A549 (cell line): Measurements from ENCODE around the gene NACC2. TPM values are rescaled to one million over a fixed set of nuclear protein-coding genes. Genes with fewer than 3 reads are reported as not detected.

Experiments used
- ATAC-seq, 2 experiments: fragments of 200-7000 bp in 1 of 2; fragments of >200 bp in 1 of 2; cut with Nextera tagmentation in 1 of 2; cut with Tn5 transposase in 1 of 2; 3 replicates each; pipeline versions ENCODE4 v1.8.0 to v1.9.1; 2018 to 2020; ENCODE audit warnings: mild to moderate bottlenecking in 1 of 2, moderate library complexity in 1 of 2
- CTCF ChIA-PET: fragments of 300-600 bp; sonication (Branson Sonifier 250); formaldehyde crosslinking; extraction: SDS; loops from one replicate; lab custom pipeline; 2021; ENCODE audit warnings: antibody characterized with exemption, inconsistent platforms; lab: Yijun Ruan, JAX
- POLR2A ChIA-PET: fragments of 350-600 bp; formaldehyde crosslinking; extraction: SDS; loops from one replicate; lab custom pipeline; 2021; ENCODE audit warnings: antibody characterized with exemption, inconsistent platforms; lab: Yijun Ruan, JAX
- DNase-seq, 2 experiments: peaks; one replicate each; pipeline versions ENCODE4 v3.0.0 to v3.0.0-alpha.2; 2011 to 2016; ENCODE audit warnings: low read depth in 1 of 2, low spot score in 1 of 2
- FAIRE-seq: peaks from 2 replicates; lab custom pipeline; 2011; peaks lifted over from hg19 to GRCh38; lab: Jason Lieb, UNC
- H3K27ac ChIP-seq, 2 experiments: fragments of >200 bp; sonication (Bioruptor Twin); formaldehyde crosslinking; 3 replicates each; pipeline ENCODE4 v1.5.1; 2016 to 2017
- H3K4me1 ChIP-seq: fragments of >200 bp; sonication (Bioruptor Twin); formaldehyde crosslinking; 3 replicates; pipeline ENCODE4 v1.6.1; 2016
- H3K4me2 ChIP-seq: fragments of >200 bp; sonication (Bioruptor Twin); formaldehyde crosslinking; 3 replicates; pipeline ENCODE4 v1.6.1; 2016
- H3K4me3 ChIP-seq: fragments of >200 bp; sonication (Bioruptor Twin); formaldehyde crosslinking; 3 replicates; pipeline ENCODE4 v1.5.1; 2016
- H3K9me3 ChIP-seq: fragments of >200 bp; sonication (Bioruptor Twin); formaldehyde crosslinking; 3 replicates; pipeline ENCODE4 v1.6.1; 2016
- BHLHE40 ChIP-seq: IDR thresholded peaks from 2 replicates; pipeline ENCODE4 v1.6.1; 2012; ENCODE audit warnings: low read depth, low read length, inconsistent platforms
- CBX8 ChIP-seq: fragments of 200-600 bp; sonication (generic); IDR thresholded peaks from 2 replicates; pipeline ENCODE4 v1.6.1; 2016
- CEBPB ChIP-seq, 2 experiments: fragments of >200 bp in 1 of 2; sonication (Bioruptor Twin) in 1 of 2; formaldehyde crosslinking in 1 of 2; IDR thresholded peaks; 2 replicates each; pipeline ENCODE4 v1.6.1; 2012 to 2016
- CHD2 ChIP-seq: fragments of 150-350 bp; IDR thresholded peaks from 2 replicates; pipeline ENCODE4 v1.6.1; 2014; ENCODE audit warnings: low read length; ENCODE audit not compliant: partially characterized antibody
- CHD4 ChIP-seq: fragments of 200-600 bp; sonication (generic); IDR thresholded peaks from 2 replicates; pipeline ENCODE4 v1.6.1; 2016; ENCODE audit warnings: antibody characterized with exemption, mild to moderate bottlenecking, borderline replicate concordance
- E2F6 ChIP-seq: IDR thresholded peaks from 2 replicates; pipeline ENCODE4 v1.6.1; 2012; ENCODE audit warnings: low read depth, borderline replicate concordance
- FOSB ChIP-seq: fragments of 250-450 bp; sonication (Bioruptor Pico); IDR thresholded peaks from 2 replicates; pipeline ENCODE4 v1.5.0; 2020; ENCODE audit warnings: mild to moderate bottlenecking, moderate library complexity
- FOXS1 ChIP-seq: fragments of 250-450 bp; sonication (Bioruptor Pico); IDR thresholded peaks from 2 replicates; pipeline ENCODE4 v1.5.0; 2020; ENCODE audit warnings: mild to moderate bottlenecking, moderate library complexity
- HES2 ChIP-seq: fragments of >200 bp; sonication (Bioruptor Twin); formaldehyde crosslinking; IDR thresholded peaks from 2 replicates; pipeline ENCODE4 v1.6.1; 2016
- HMGXB4 ChIP-seq: fragments of 250-450 bp; sonication (Bioruptor Pico); IDR thresholded peaks from 2 replicates; pipeline ENCODE4 v1.5.0; 2021; ENCODE audit warnings: mild to moderate bottlenecking, moderate library complexity, borderline replicate concordance
- HOXB5 ChIP-seq: fragments of 250-450 bp; sonication (Bioruptor Pico); IDR thresholded peaks from 2 replicates; pipeline ENCODE4 v1.5.0; 2020; ENCODE audit warnings: mild to moderate bottlenecking, moderate library complexity
- KDM1A ChIP-seq: fragments of 200-600 bp; sonication (generic); IDR thresholded peaks from 2 replicates; pipeline ENCODE4 v1.6.1; 2016; ENCODE audit warnings: low read depth, mild to moderate bottlenecking
- MAFK ChIP-seq: fragments of 450-650 bp; IDR thresholded peaks from 2 replicates; pipeline ENCODE4 v1.6.1; 2014; ENCODE audit not compliant: partially characterized antibody
- MAX ChIP-seq: IDR thresholded peaks from 2 replicates; pipeline ENCODE4 v1.6.1; 2012
- MYC ChIP-seq: IDR thresholded peaks from 2 replicates; pipeline ENCODE4 v1.6.1; 2012; ENCODE audit warnings: mild to moderate bottlenecking, inconsistent platforms, low read length, improper control_type of control experiment, borderline replicate concordance
- POLR2A ChIP-seq: IDR thresholded peaks from 2 replicates; pipeline ENCODE4 v1.6.1; 2012; ENCODE audit warnings: mild to moderate bottlenecking, low read length
- RARB ChIP-seq: fragments of 250-450 bp; sonication (Bioruptor Pico); IDR thresholded peaks from 2 replicates; pipeline ENCODE4 v1.8.0; 2021; ENCODE audit warnings: mild to moderate bottlenecking, moderate library complexity
- RCOR1 ChIP-seq: fragments of 150-350 bp; IDR thresholded peaks from 2 replicates; pipeline ENCODE4 v1.6.1; 2014; ENCODE audit warnings: antibody characterized with exemption, low read length, low read depth
- RFX5 ChIP-seq: fragments of 450-650 bp; IDR thresholded peaks from 2 replicates; pipeline ENCODE4 v1.7.1; 2014; ENCODE audit warnings: antibody characterized with exemption, mild to moderate bottlenecking, moderate library complexity
- RNF2 ChIP-seq: fragments of 200-600 bp; sonication (generic); IDR thresholded peaks from 2 replicates; pipeline ENCODE4 v1.6.1; 2016; ENCODE audit warnings: low read depth, mild to moderate bottlenecking, antibody characterized with exemption, moderate library complexity, borderline replicate concordance
- SMC3 ChIP-seq: fragments of >200 bp; sonication (Bioruptor Twin); formaldehyde crosslinking; IDR thresholded peaks from 3 replicates; pipeline ENCODE4 v1.6.1; 2018; ENCODE audit warnings: inconsistent platforms
- SREBF2 ChIP-seq: fragments of 450-650 bp; IDR thresholded peaks from 2 replicates; pipeline ENCODE4 v1.6.1; 2014; ENCODE audit warnings: mild to moderate bottlenecking, moderate library complexity
- TP53 ChIP-seq: fragments of 250-450 bp; sonication (Bioruptor Pico); IDR thresholded peaks from 2 replicates; pipeline ENCODE4 v1.5.0; 2021; ENCODE audit warnings: mild to moderate bottlenecking, moderate library complexity
- USF2 ChIP-seq: fragments of 450-650 bp; IDR thresholded peaks from 2 replicates; pipeline ENCODE4 v1.6.1; 2014; ENCODE audit warnings: antibody characterized with exemption
- ZC3H11A ChIP-seq: fragments of 450-650 bp; IDR thresholded peaks from 2 replicates; pipeline ENCODE4 v1.6.1; 2014; ENCODE audit warnings: antibody characterized with exemption, mild to moderate bottlenecking
- ZSCAN20 ChIP-seq: fragments of 250-450 bp; sonication (Bioruptor Pico); IDR thresholded peaks from 2 replicates; pipeline ENCODE4 v1.8.0; 2022; ENCODE audit warnings: mild to moderate bottlenecking, moderate library complexity
- WGBS: methylation state at CpG from one replicate; pipeline ENCODE4 v1.1.6; 2017; ENCODE audit errors: missing lambda C conversion rate; 5-methylcytosine and 5-hydroxymethylcytosine counted together
- polyA plus RNA-seq, 4 experiments: library from polyadenylated mRNA; depleted of rRNA in 3 of 4; stranded (reverse); fragments of >200 nt; fragmentation: RNase III in 1 of 4; extraction: RNeasy Plus Mini Kit Qiagen cat#74134 plus additional on column Dnase treatment in 1 of 4; gene quantifications; 2 replicates in 3 of 4; 3 replicates in 1 of 4; pipeline ENCODE4 v1.2.3, GENCODE V29; 2011 to 2017

Gene NACC2
- polyA plus RNA-seq, 2 of the 4 experiments (the other 2 are of a cell fraction), result 16.1 to 28.4 TPM

- Histone ChIP-seq H3K9me3 (no peaks in the 10 kb centered on the region), H3K4me2 (no peak overlapping the region), H3K27ac (no peak overlapping the region), H3K4me3 (no peak overlapping the region), H3K4me1 (peaks cover 8% of the 10 kb centered on the region; the same call in 2 of the 3 replicates)
- 54% methylated on average over 17 of the region's 17 CpGs for WGBS
- POLR2A ChIA-PET, result no interaction called here
- TF ChIP-seq KDM1A (no peak), MAFK (no peak), MAX (no peak), TP53 (CRISPR knock-in tag) (no peak), HES2 (no peak), ZSCAN20 (CRISPR knock-in tag) (no peak), RARB (CRISPR knock-in tag) (no peak), E2F6 (no peak), SREBF2 (no peak), FOXS1 (CRISPR knock-in tag) (no peak)
- FAIRE-seq (no peak), ATAC-seq (no peak), DNase-seq (no peak)
- CTCF ChIA-PET, result interaction anchor here (0.8 to 1.9 kb wide), 3 partner anchors 10 to 189 kb away, joined by 3 to 7 read pairs (median 3); no protein-coding TSS in a partner anchor
Measured at GRCh38 chr9:136129176-136129575, 34.1 kb upstream of the NACC2 start.

- DNase-seq (no peak), FAIRE-seq (no peak), ATAC-seq (no peak)
- Histone ChIP-seq H3K9me3 (no peaks in the 10 kb centered on the region), H3K27ac (no peak overlapping the region), H3K4me1 (peaks cover 3% of the 10 kb centered on the region; the same call in 2 of the 3 replicates), H3K4me2 (no peak overlapping the region), H3K4me3 (no peak overlapping the region)
- ChIA-PET CTCF (interaction anchor here (0.8 to 1.9 kb wide), 3 partner anchors 10 to 188 kb away, joined by 3 to 7 read pairs (median 3); no protein-coding TSS in a partner anchor), POLR2A (no interaction called here)
- no peak for TF ChIP-seq RNF2
- WGBS, result 74% methylated on average over 11 of the region's 17 CpGs
Measured at GRCh38 chr9:136128436-136128835, 33.3 kb upstream of the NACC2 start.

- CTCF ChIA-PET, result interaction anchor here (1.6 to 2.9 kb wide), 3 partner anchors 11 to 160 kb away, joined by 5 to 16 read pairs (median 7); no protein-coding TSS in a partner anchor
Measured at GRCh38 chr9:136127313-136127712, 32.2 kb upstream of the NACC2 start.

More at GRCh38 chr9:136127313-136127712, 32.2 kb upstream of the NACC2 start:
- 83% methylated on average over 14 of the region's 18 CpGs for WGBS
- no peak overlapping the region for H3K4me2 ChIP-seq
- H3K27ac ChIP-seq, result no peak overlapping the region
- DNase-seq (no peak), ATAC-seq (no peak), FAIRE-seq (no peak)
- no peak overlapping the region for H3K4me3 ChIP-seq
- no peaks in the 10 kb centered on the region for H3K9me3 ChIP-seq
- POLR2A ChIA-PET, result no interaction called here
- TF ChIP-seq RFX5 (no peak), HOXB5 (CRISPR knock-in tag) (no peak), KDM1A (no peak), CHD2 (no peak), FOXS1 (CRISPR knock-in tag) (no peak), E2F6 (no peak), POLR2A (no peak), ZC3H11A (no peak), CHD4 (no peak), CBX8 (no peak), CEBPB (IDR thresholded peaks at IDR 0.05) (no peak), RCOR1 (no peak), ZSCAN20 (CRISPR knock-in tag) (no peak), BHLHE40 (no peak), FOSB (CRISPR knock-in tag) (no peak), SMC3 (no peak), HMGXB4 (CRISPR knock-in tag) (no peak), RNF2 (no peak), MYC (no peak), USF2 (no peak)
- peaks cover 2% of the 10 kb centered on the region; the same call in 1 of the 3 replicates for H3K4me1 ChIP-seq
